Vagina (tissue), 2 donors: ENCODE measurements around the gene MAN1A1. TPM values are rescaled to one million over a fixed set of nuclear protein-coding genes. Genes with fewer than 3 reads are reported as not detected.

Source experiments
- DNase-seq, 2 donors: peaks; one replicate each; pipeline ENCODE4 v3.0.0-alpha.2; 2017; ENCODE audit errors: extremely low spot score in 2 of 2
- H3K27ac ChIP-seq: fragments of 200-600 bp; sonication (generic); one replicate; pipeline ENCODE4 v1.5.1; 2019
- H3K27me3 ChIP-seq: fragments of 200-600 bp; sonication (generic); one replicate; pipeline ENCODE4 v1.5.1; 2019
- H3K36me3 ChIP-seq, 2 donors: fragments of 200-600 bp; sonication (generic); one replicate each; pipeline ENCODE4 v1.5.1; 2017 to 2019
- H3K4me1 ChIP-seq: fragments of 200-600 bp; sonication (generic); one replicate; pipeline ENCODE4 v1.5.1; 2019
- H3K4me3 ChIP-seq, 2 donors: fragments of 200-600 bp; sonication (generic); 1 replicate in 1 of 2; 2 replicates in 1 of 2; pipeline ENCODE4 v1.5.1; 2016 to 2019
- H3K9me3 ChIP-seq: fragments of 200-600 bp; sonication (generic); one replicate; pipeline ENCODE4 v1.5.1; 2019
- CTCF ChIP-seq, 3 experiments: fragments of 450-650 bp in 2 of 3; fragments of 200-600 bp in 1 of 3; sonication (generic) in 1 of 3; IDR thresholded peaks; one replicate each; pipeline ENCODE4 v1.5.1; 2017 to 2019; ENCODE audit warnings: antibody characterized with exemption in 3 of 3, mild to moderate bottlenecking in 2 of 3, moderate library complexity in 2 of 3
- POLR2A ChIP-seq, 2 donors: fragments of 450-650 bp; IDR thresholded peaks; one replicate each; pipeline ENCODE4 v1.6.1; 2017; ENCODE audit warnings: antibody characterized with exemption in 2 of 2, mild to moderate bottlenecking in 2 of 2, moderate library complexity in 2 of 2
- POLR2AphosphoS5 ChIP-seq, 2 donors: sonication (generic); formaldehyde crosslinking; IDR thresholded peaks; one replicate each; pipeline ENCODE4 v1.9.0; 2017; ENCODE audit warnings: antibody characterized with exemption in 2 of 2, mild to moderate bottlenecking in 2 of 2, low read depth in 1 of 2; ENCODE audit not compliant: insufficient read depth in 1 of 2
- intact Hi-C: fragments of 100-400 bp; cut with DNase I; formaldehyde crosslinking; loops from one replicate; pipeline ENCODE4 v1.15.1; 2023
- total RNA-seq: library from RNA; depleted of rRNA; stranded (reverse); fragments of >200 nt; gene quantifications from one replicate; pipeline ENCODE4 v1.2.3, GENCODE V29; 2016

MAN1A1 gene
- total RNA-seq, 1 donor from 2014 or later, result 71.2 TPM

GRCh38 chr6:119162134-119162775 lies 187.3 kb downstream of the MAN1A1 start:
- Histone ChIP-seq H3K4me1 (peaks cover 18% of the 10 kb centered on the region), H3K27ac (no peak overlapping the region), H3K4me3 (no peak overlapping the region), H3K27me3 (no peaks in the 10 kb centered on the region), H3K9me3 (no peaks in the 10 kb centered on the region), H3K36me3 (no peaks in the 10 kb centered on the region)
- no peak for TF ChIP-seq POLR2A (IDR thresholded peaks at IDR 0.05)
- TF ChIP-seq POLR2AphosphoS5 (IDR thresholded peaks at IDR 0.05; ENCODE audit: insufficient read depth in 1 of 2, low read depth in 1 of 2), result no peak
- TF ChIP-seq CTCF (IDR thresholded peaks at IDR 0.05), result no peak
- intact Hi-C loops, result no loop called here
- no peak for DNase-seq

GRCh38 chr6:119161438-119161837 lies 188.1 kb downstream of the MAN1A1 start:
- Histone ChIP-seq H3K27ac (no peak overlapping the region), H3K36me3 (no peaks in the 10 kb centered on the region), H3K9me3 (no peaks in the 10 kb centered on the region), H3K4me1 (peaks cover 26% of the 10 kb centered on the region), H3K4me3 (no peak overlapping the region), H3K27me3 (no peaks in the 10 kb centered on the region)
- no peak for TF ChIP-seq POLR2AphosphoS5 (IDR thresholded peaks at IDR 0.05; ENCODE audit: insufficient read depth in 1 of 2, low read depth in 1 of 2)
- no peak for TF ChIP-seq CTCF (IDR thresholded peaks at IDR 0.05)
- no peak for TF ChIP-seq POLR2A (IDR thresholded peaks at IDR 0.05)
- DNase-seq, result no peak
- intact Hi-C loops, result no loop called here

- H3K4me3 ChIP-seq, result no peak overlapping the region
- no peaks in the 10 kb centered on the region for H3K27me3 ChIP-seq
- peaks cover 28% of the 10 kb centered on the region for H3K4me1 ChIP-seq
- no peak for TF ChIP-seq POLR2A (IDR thresholded peaks at IDR 0.05)
- TF ChIP-seq CTCF (IDR thresholded peaks at IDR 0.05), result no peak
- no peak for TF ChIP-seq POLR2AphosphoS5 (IDR thresholded peaks at IDR 0.05; ENCODE audit: insufficient read depth in 1 of 2, low read depth in 1 of 2)
- no peaks in the 10 kb centered on the region for H3K9me3 ChIP-seq
- intact Hi-C loops, result no loop called here
- DNase-seq, result no peak
- H3K27ac ChIP-seq, result no peak overlapping the region
- H3K36me3 ChIP-seq, result no peaks in the 10 kb centered on the region
Measured at GRCh38 chr6:119160911-119161310, 188.7 kb downstream of the MAN1A1 start.

GRCh38 chr6:119158057-119158848 lies 191.3 kb downstream of the MAN1A1 start:
- no peaks in the 10 kb centered on the region for H3K27me3 ChIP-seq
- no peaks in the 10 kb centered on the region for H3K9me3 ChIP-seq
- TF ChIP-seq POLR2A (IDR thresholded peaks at IDR 0.05) (no peak), CTCF (IDR thresholded peaks at IDR 0.05) (no peak), POLR2AphosphoS5 (IDR thresholded peaks at IDR 0.05; ENCODE audit: insufficient read depth in 1 of 2, low read depth in 1 of 2) (peak in 1 of 2 donors; percentile 43)
- intact Hi-C loops, result no loop called here
- DNase-seq, result no peak
- no peaks in the 10 kb centered on the region for H3K36me3 ChIP-seq
- H3K4me1 ChIP-seq, result peaks cover 28% of the 10 kb centered on the region
- H3K27ac ChIP-seq, result no peak overlapping the region
- no peak overlapping the region for H3K4me3 ChIP-seq

GRCh38 chr6:119157506-119157815 lies 192.1 kb downstream of the MAN1A1 start:
- no peaks in the 10 kb centered on the region for H3K36me3 ChIP-seq
- no peaks in the 10 kb centered on the region for H3K27me3 ChIP-seq
- intact Hi-C loops, result no loop called here
- TF ChIP-seq POLR2A (IDR thresholded peaks at IDR 0.05) (no peak), CTCF (IDR thresholded peaks at IDR 0.05) (no peak), POLR2AphosphoS5 (IDR thresholded peaks at IDR 0.05; ENCODE audit: insufficient read depth in 1 of 2, low read depth in 1 of 2) (no peak)
- peaks cover 28% of the 10 kb centered on the region for H3K4me1 ChIP-seq
- H3K4me3 ChIP-seq, result no peak overlapping the region
- H3K27ac ChIP-seq, result no peak overlapping the region
- DNase-seq, result no peak
- no peaks in the 10 kb centered on the region for H3K9me3 ChIP-seq
